Left lung (tissue), 10 donors: Measurements from ENCODE around the gene IGSF9B. TPM values are rescaled to one million over a fixed set of nuclear protein-coding genes. Genes with fewer than 3 reads are reported as not detected.

Source experiments
- ATAC-seq: fragments of 200-7000 bp; cut with Tn5 transposase; one replicate; pipeline ENCODE4 v1.9.1; 2020; ENCODE audit warnings: moderate library complexity
- DNase-seq, 4 donors: peaks; one replicate each; pipeline ENCODE4 v3.0.0-alpha.2; 2013 to 2020
- H3K27ac ChIP-seq, 2 donors: fragments of 200-600 bp; sonication (generic) in 1 of 2; one replicate each; pipeline versions ENCODE4 v1.5.0 to v1.8.0; 2020 to 2021
- H3K27me3 ChIP-seq, 2 donors: fragments of 200-600 bp; sonication (generic) in 1 of 2; one replicate each; pipeline versions ENCODE4 v1.5.0 to v1.8.0; 2020 to 2021
- H3K36me3 ChIP-seq, 2 donors: fragments of 200-600 bp; sonication (generic) in 1 of 2; one replicate each; pipeline versions ENCODE4 v1.5.0 to v1.8.0; 2020 to 2021
- H3K4me1 ChIP-seq, 2 donors: fragments of 200-600 bp; one replicate each; pipeline ENCODE4 v1.8.0; 2021
- H3K4me3 ChIP-seq, 2 donors: fragments of 200-600 bp; sonication (generic) in 1 of 2; one replicate each; pipeline versions ENCODE4 v1.5.0 to v1.8.0; 2020 to 2021; ENCODE audit warnings: mild to moderate bottlenecking in 1 of 2
- H3K9me3 ChIP-seq, 2 donors: fragments of 200-600 bp; sonication (generic) in 1 of 2; one replicate each; pipeline versions ENCODE4 v1.5.0 to v1.8.0; 2020 to 2021
- CTCF ChIP-seq, 2 donors: fragments of 200-600 bp; sonication (generic) in 1 of 2; IDR thresholded peaks; one replicate each; pipeline versions ENCODE4 v1.5.0 to v1.8.0; 2021; ENCODE audit warnings: antibody characterized with exemption in 2 of 2
- intact Hi-C, 2 donors: fragments of 100-400 bp; cut with DNase I; formaldehyde crosslinking; loops; one replicate each; pipeline versions ENCODE4 v1.11.2 to v1.14.2; 2022
- polyA plus RNA-seq, 6 donors: library from polyadenylated mRNA; unstranded; fragments of 120-200 nt; gene quantifications; one replicate each; pipeline ENCODE4 v1.2.1, GENCODE V29; 2013; ENCODE audit not compliant: insufficient read length in 6 of 6
- total RNA-seq, 2 donors: library from RNA; stranded (reverse); fragmentation: NEBNext Ultra II Directional; extraction: Animal tissue kit (Norgen Biotek cat#: 25700); gene quantifications; one replicate each; pipeline ENCODE4 v1.2.1, GENCODE V29; 2021
- donor health status: DM: no; HTN: yes; CAD: no.
- donor health status: DM: no; HTN: no; CAD: no.

The IGSF9B gene
- total and polyA plus RNA-seq, 8 donors, result 1.8 to 9.9 (median 2.8) TPM

GRCh38 chr11:133990501-133990900 is 33.7 kb upstream of the IGSF9B start:
- peak in 1 of 4 donors; percentile 15 for DNase-seq
- Histone ChIP-seq H3K27me3 (peaks cover 0 to 15% of the 10 kb centered on the region in 2 donors), H3K27ac (no peak overlapping the region), H3K9me3 (no peaks in the 10 kb centered on the region), H3K4me3 (no peak overlapping the region), H3K4me1 (no peaks in the 10 kb centered on the region), H3K36me3 (no peaks in the 10 kb centered on the region)
- TF ChIP-seq CTCF (IDR thresholded peaks at IDR 0.05), result no peak
- intact Hi-C loops, result no loop called here
- no peak for ATAC-seq

GRCh38 chr11:133988686-133989410 is 32.1 kb upstream of the IGSF9B start:
- intact Hi-C loops, result no loop called here
- Histone ChIP-seq H3K4me1 (no peaks in the 10 kb centered on the region), H3K9me3 (no peaks in the 10 kb centered on the region), H3K4me3 (no peak overlapping the region), H3K27me3 (peaks cover 0 to 15% of the 10 kb centered on the region in 2 donors), H3K36me3 (no peaks in the 10 kb centered on the region), H3K27ac (no peak overlapping the region)
- ATAC-seq, result no peak
- TF ChIP-seq CTCF (IDR thresholded peaks at IDR 0.05), result no peak
- DNase-seq, result peak in 1 of 4 donors; percentile 61

- H3K27me3 ChIP-seq, result peaks cover 0 to 12% of the 10 kb centered on the region in 2 donors
- no peak for TF ChIP-seq CTCF (IDR thresholded peaks at IDR 0.05)
- DNase-seq, result peak in 1 of 4 donors; percentile 53
- H3K4me3 ChIP-seq, result no peak overlapping the region
- H3K9me3 ChIP-seq, result no peaks in the 10 kb centered on the region
- intact Hi-C loops, result no loop called here
- no peaks in the 10 kb centered on the region for H3K36me3 ChIP-seq
- ATAC-seq, result no peak
- H3K4me1 ChIP-seq, result no peaks in the 10 kb centered on the region
- H3K27ac ChIP-seq, result no peak overlapping the region
Measured at GRCh38 chr11:133987171-133987570, 30.4 kb upstream of the IGSF9B start.

- H3K4me3 ChIP-seq, result no peak overlapping the region
- H3K4me1 ChIP-seq, result no peaks in the 10 kb centered on the region
- H3K27ac ChIP-seq, result no peak overlapping the region
- ATAC-seq (no peak), DNase-seq (peak in 1 of 4 donors; percentile 45)
- no peaks in the 10 kb centered on the region for H3K36me3 ChIP-seq
- intact Hi-C loops, result no loop called here
- no peaks in the 10 kb centered on the region for H3K9me3 ChIP-seq
- no peak for TF ChIP-seq CTCF (IDR thresholded peaks at IDR 0.05)
- H3K27me3 ChIP-seq, result peaks cover 0 to 7% of the 10 kb centered on the region in 2 donors
Measured at GRCh38 chr11:133985981-133986944, 29.5 kb upstream of the IGSF9B start.

- intact Hi-C loops, result no loop called here
- DNase-seq, result peak in 1 of 4 donors; percentile 22
- Histone ChIP-seq H3K4me1 (no peaks in the 10 kb centered on the region), H3K4me3 (no peak overlapping the region), H3K9me3 (no peaks in the 10 kb centered on the region), H3K27ac (no peak overlapping the region), H3K27me3 (no peaks in the 10 kb centered on the region), H3K36me3 (no peaks in the 10 kb centered on the region)
- TF ChIP-seq CTCF (IDR thresholded peaks at IDR 0.05), result no peak
- ATAC-seq, result no peak
Measured at GRCh38 chr11:133984828-133985227, 28.1 kb upstream of the IGSF9B start.
